HEK293 (cell line): ENCODE data around the gene AGBL3.

ENCODE experiments used
- CTCF ChIA-PET: fragments of 350-600 bp; formaldehyde crosslinking; extraction: SDS; loops from one replicate; lab custom pipeline; 2021; ENCODE audit warnings: antibody characterized with exemption; lab: Yijun Ruan, JAX
- POLR2A ChIA-PET: fragments of 300-600 bp; formaldehyde crosslinking; extraction: SDS; loops from one replicate; lab custom pipeline; 2020; ENCODE audit warnings: antibody characterized with exemption, inconsistent platforms; lab: Yijun Ruan, JAX
- H3K27ac ChIP-seq: fragments of 200-500 bp; sonication (Bioruptor generic); 2 replicates; pipeline ENCODE4 v1.5.1; 2014; ENCODE audit warnings: low read depth, low read length, control low read depth, inconsistent platforms; ENCODE audit errors: extremely low read depth
- H3K36me3 ChIP-seq, 2 experiments: fragments of 200-500 bp in 1 of 2; sonication (Bioruptor generic) in 1 of 2; 1 replicate in 1 of 2; 2 replicates in 1 of 2; pipeline ENCODE4 v1.5.1; 2014 to 2017; ENCODE audit warnings: inconsistent platforms in 2 of 2, low read length in 2 of 2; ENCODE audit not compliant: control insufficient read depth in 2 of 2, insufficient read depth in 1 of 2
- H3K4me1 ChIP-seq: fragments of 200-500 bp; sonication (Bioruptor generic); 2 replicates; pipeline ENCODE4 v1.5.1; 2014; ENCODE audit warnings: mild to moderate bottlenecking, low read length, inconsistent platforms; ENCODE audit not compliant: control insufficient read depth, insufficient read depth
- H3K4me3 ChIP-seq: 2 replicates; pipeline ENCODE4 v1.5.1; 2011; ENCODE audit warnings: low read depth, mild to moderate bottlenecking, control low read depth, low read length, moderate library complexity
- H3K9me3 ChIP-seq: fragments of 200-500 bp; sonication (Bioruptor generic); 2 replicates; pipeline ENCODE4 v1.5.1; 2014; ENCODE audit warnings: low read depth, low read length, inconsistent platforms; ENCODE audit not compliant: control insufficient read depth, insufficient read depth
- SCRT2 ChIP-seq: fragments of 450-650 bp; formaldehyde crosslinking; IDR thresholded peaks from 2 replicates; pipeline ENCODE4 v1.5.1; 2016; ENCODE audit warnings: missing biosample characterization, missing genetic modification characterization
- ZBTB21 ChIP-seq: fragments of 450-650 bp; formaldehyde crosslinking; IDR thresholded peaks from 2 replicates; pipeline ENCODE4 v1.5.1; 2017; ENCODE audit warnings: missing biosample characterization, missing genetic modification characterization
- ZNF10 ChIP-seq: fragments of 450-650 bp; formaldehyde crosslinking; IDR thresholded peaks from 2 replicates; pipeline ENCODE4 v1.5.1; 2017; ENCODE audit warnings: missing biosample characterization, missing genetic modification characterization
- ZNF239 ChIP-seq: fragments of 450-650 bp; formaldehyde crosslinking; IDR thresholded peaks from 2 replicates; pipeline ENCODE4 v1.5.1; 2016; ENCODE audit warnings: missing biosample characterization, missing genetic modification characterization
- ZNF350 ChIP-seq: fragments of 450-650 bp; formaldehyde crosslinking; IDR thresholded peaks from 2 replicates; pipeline ENCODE4 v1.5.0; 2017; ENCODE audit warnings: missing biosample characterization, mild to moderate bottlenecking, missing genetic modification characterization
- ZNF423 ChIP-seq: fragments of 450-650 bp; formaldehyde crosslinking; IDR thresholded peaks from 2 replicates; pipeline ENCODE4 v1.5.1; 2016; ENCODE audit warnings: missing biosample characterization, missing genetic modification characterization
- ZNF530 ChIP-seq: fragments of 450-650 bp; formaldehyde crosslinking; IDR thresholded peaks from 2 replicates; pipeline ENCODE4 v1.5.1; 2016; ENCODE audit warnings: low read depth, missing biosample characterization, missing genetic modification characterization
- ZNF558 ChIP-seq: fragments of 450-650 bp; formaldehyde crosslinking; IDR thresholded peaks from 2 replicates; pipeline ENCODE4 v1.5.1; 2016; ENCODE audit warnings: missing biosample characterization, missing genetic modification characterization
- ZNF621 ChIP-seq: fragments of 450-650 bp; formaldehyde crosslinking; IDR thresholded peaks from 2 replicates; pipeline ENCODE4 v1.5.1; 2017; ENCODE audit warnings: missing biosample characterization, missing genetic modification characterization
- ZNF791 ChIP-seq: fragments of 450-650 bp; formaldehyde crosslinking; IDR thresholded peaks from 2 replicates; pipeline ENCODE4 v1.5.1; 2016; ENCODE audit warnings: missing biosample characterization, missing genetic modification characterization
- ZNF837 ChIP-seq: fragments of 450-650 bp; formaldehyde crosslinking; IDR thresholded peaks from 2 replicates; pipeline ENCODE4 v1.5.1; 2016; ENCODE audit warnings: missing biosample characterization, missing genetic modification characterization
- TF ChIP-seq, protein P1 (sequence below): fragments of 450-650 bp; formaldehyde crosslinking; IDR thresholded peaks from 2 replicates; pipeline ENCODE4 v1.5.1; 2016; ENCODE audit warnings: missing biosample characterization, missing genetic modification characterization
- TF ChIP-seq, protein P2 (sequence below): sonication (generic); formaldehyde crosslinking; IDR thresholded peaks from 2 replicates; pipeline ENCODE4 v1.8.1; 2022; ENCODE audit warnings: mild to moderate bottlenecking, moderate library complexity, missing genetic modification reagents
- TF ChIP-seq, protein P3 (sequence below): fragments of 450-650 bp; formaldehyde crosslinking; IDR thresholded peaks from 2 replicates; pipeline ENCODE4 v1.5.1; 2017; ENCODE audit warnings: missing biosample characterization, mild to moderate bottlenecking, missing genetic modification characterization, moderate library complexity
- TF ChIP-seq, protein P4 (sequence below): IDR thresholded peaks from 2 replicates; pipeline ENCODE4 v1.6.1; 2011; ENCODE audit warnings: mild to moderate bottlenecking, low read depth, low read length, borderline replicate concordance

AGBL3 gene

DNA sequence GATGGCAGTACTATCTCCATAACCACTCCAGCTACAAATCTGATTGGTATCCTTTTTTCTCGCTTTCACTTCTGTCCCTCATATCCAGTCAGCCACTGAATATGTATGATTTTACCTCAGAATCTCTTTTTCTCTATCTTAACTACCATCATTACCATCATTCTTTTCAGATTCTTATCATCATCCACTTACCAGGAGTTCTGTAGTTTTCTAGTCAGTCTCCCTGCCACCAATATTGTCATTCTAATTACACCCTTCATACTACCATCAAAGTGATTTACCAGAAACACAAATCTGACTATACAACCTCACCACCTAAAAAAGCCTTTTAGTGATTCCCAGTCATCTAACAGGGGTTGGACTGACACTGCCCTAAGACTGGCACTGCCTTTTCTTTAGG lies 96.7 kb downstream of the AGBL3 start:
- ChIA-PET CTCF (no interaction called here), POLR2A (no interaction called here)
- Histone ChIP-seq H3K27ac (no peak overlapping the region), H3K9me3 (no peaks in the 10 kb centered on the region), H3K36me3 (no peaks in the 10 kb centered on the region), H3K4me3 (no peak overlapping the region), H3K4me1 (no peaks in the 10 kb centered on the region)
- TF ChIP-seq, protein P1, sequence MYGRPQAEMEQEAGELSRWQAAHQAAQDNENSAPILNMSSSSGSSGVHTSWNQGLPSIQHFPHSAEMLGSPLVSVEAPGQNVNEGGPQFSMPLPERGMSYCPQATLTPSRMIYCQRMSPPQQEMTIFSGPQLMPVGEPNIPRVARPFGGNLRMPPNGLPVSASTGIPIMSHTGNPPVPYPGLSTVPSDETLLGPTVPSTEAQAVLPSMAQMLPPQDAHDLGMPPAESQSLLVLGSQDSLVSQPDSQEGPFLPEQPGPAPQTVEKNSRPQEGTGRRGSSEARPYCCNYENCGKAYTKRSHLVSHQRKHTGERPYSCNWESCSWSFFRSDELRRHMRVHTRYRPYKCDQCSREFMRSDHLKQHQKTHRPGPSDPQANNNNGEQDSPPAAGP (tag by site-specific recombination): no peak

DNA sequence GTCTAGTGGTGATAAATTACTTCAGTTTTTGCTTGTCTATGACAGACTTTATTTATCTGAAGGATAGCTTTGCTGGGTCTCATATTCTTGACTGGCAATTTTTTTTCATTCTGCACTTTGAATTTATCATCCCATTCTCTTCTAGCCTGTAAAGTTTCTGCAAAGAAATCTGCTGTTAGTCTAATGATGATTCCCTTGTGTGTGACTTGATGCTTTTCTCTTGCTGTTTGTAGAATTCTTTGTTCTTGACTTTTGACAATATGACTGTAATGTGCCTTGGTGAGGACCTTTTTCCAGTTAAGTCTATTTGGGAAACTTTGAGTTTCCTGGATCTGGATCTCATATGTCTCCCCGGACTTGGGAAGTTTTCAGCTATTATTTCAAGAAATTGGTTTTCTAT lies 102.3 kb downstream of the AGBL3 start:
- Histone ChIP-seq H3K36me3 (no peaks in the 10 kb centered on the region), H3K9me3 (no peaks in the 10 kb centered on the region), H3K4me3 (no peak overlapping the region), H3K4me1 (no peaks in the 10 kb centered on the region), H3K27ac (no peak overlapping the region)
- TF ChIP-seq SCRT2 (tag by site-specific recombination) (no peak), ZNF837 (tag by site-specific recombination) (no peak), ZNF239 (tag by site-specific recombination) (no peak), ZNF791 (tag by site-specific recombination) (peak; percentile 92)
- TF ChIP-seq, protein P2, sequence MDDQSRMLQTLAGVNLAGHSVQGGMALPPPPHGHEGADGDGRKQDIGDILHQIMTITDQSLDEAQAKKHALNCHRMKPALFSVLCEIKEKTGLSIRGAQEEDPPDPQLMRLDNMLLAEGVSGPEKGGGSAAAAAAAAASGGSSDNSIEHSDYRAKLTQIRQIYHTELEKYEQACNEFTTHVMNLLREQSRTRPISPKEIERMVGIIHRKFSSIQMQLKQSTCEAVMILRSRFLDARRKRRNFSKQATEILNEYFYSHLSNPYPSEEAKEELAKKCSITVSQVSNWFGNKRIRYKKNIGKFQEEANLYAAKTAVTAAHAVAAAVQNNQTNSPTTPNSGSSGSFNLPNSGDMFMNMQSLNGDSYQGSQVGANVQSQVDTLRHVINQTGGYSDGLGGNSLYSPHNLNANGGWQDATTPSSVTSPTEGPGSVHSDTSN (CRISPR knock-in tag): no peak
- POLR2A ChIA-PET: no interaction called here
- CTCF ChIA-PET: no interaction called here

DNA sequence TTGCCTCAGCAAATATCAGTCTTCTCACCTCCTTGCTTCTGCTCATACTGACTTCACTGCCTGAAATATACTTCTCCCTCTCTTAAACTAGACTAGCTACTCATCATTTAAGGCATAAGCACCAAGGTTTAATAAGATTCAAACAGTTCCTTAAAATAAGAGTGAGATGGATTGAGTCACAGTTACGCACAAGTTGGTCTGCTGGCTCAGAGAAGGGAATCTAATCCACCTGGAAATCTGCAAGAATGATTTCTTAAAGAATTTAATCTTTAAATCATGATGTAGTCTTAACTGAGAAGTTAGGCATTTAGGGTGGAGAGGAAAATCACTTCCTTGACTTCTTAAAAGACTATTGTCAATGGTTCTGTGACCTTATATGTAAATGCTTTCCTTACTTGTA lies 105.4 kb downstream of the AGBL3 start:
- H3K4me3 ChIP-seq: no peak overlapping the region
- CTCF ChIA-PET: no interaction called here
- H3K4me1 ChIP-seq: no peaks in the 10 kb centered on the region
- H3K9me3 ChIP-seq: no peaks in the 10 kb centered on the region
- H3K36me3 ChIP-seq: no peaks in the 10 kb centered on the region
- TF ChIP-seq ZNF558 (tag by site-specific recombination) (no peak), ZNF10 (no peak), ZNF621 (tag by site-specific recombination) (no peak), ZBTB21 (tag by site-specific recombination) (no peak), ZNF350 (tag by site-specific recombination) (no peak), ZNF423 (tag by site-specific recombination) (no peak), ZNF530 (no peak)
- TF ChIP-seq, protein P3, sequence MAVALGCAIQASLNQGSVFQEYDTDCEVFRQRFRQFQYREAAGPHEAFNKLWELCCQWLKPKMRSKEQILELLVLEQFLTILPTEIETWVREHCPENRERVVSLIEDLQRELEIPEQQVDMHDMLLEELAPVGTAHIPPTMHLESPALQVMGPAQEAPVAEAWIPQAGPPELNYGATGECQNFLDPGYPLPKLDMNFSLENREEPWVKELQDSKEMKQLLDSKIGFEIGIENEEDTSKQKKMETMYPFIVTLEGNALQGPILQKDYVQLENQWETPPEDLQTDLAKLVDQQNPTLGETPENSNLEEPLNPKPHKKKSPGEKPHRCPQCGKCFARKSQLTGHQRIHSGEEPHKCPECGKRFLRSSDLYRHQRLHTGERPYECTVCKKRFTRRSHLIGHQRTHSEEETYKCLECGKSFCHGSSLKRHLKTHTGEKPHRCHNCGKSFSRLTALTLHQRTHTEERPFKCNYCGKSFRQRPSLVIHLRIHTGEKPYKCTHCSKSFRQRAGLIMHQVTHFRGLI (tag by site-specific recombination): no peak
- TF ChIP-seq, protein P4, sequence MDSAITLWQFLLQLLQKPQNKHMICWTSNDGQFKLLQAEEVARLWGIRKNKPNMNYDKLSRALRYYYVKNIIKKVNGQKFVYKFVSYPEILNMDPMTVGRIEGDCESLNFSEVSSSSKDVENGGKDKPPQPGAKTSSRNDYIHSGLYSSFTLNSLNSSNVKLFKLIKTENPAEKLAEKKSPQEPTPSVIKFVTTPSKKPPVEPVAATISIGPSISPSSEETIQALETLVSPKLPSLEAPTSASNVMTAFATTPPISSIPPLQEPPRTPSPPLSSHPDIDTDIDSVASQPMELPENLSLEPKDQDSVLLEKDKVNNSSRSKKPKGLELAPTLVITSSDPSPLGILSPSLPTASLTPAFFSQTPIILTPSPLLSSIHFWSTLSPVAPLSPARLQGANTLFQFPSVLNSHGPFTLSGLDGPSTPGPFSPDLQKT: no peak
- H3K27ac ChIP-seq: no peak overlapping the region
- POLR2A ChIA-PET: no interaction called here
